H1 (cell line): ENCODE measurements around the gene L3MBTL1. TPM values are rescaled to one million over a fixed set of nuclear protein-coding genes. Genes with fewer than 3 reads are reported as not detected.

Experiments
- CTCF ChIA-PET: fragments of 300-600 bp; sonication (Branson Sonifier 250); formaldehyde crosslinking; loops from one replicate; lab custom pipeline; 2021; ENCODE audit not compliant: partially characterized antibody; lab: Charles Lee
- POLR2A ChIA-PET: fragments of 300-600 bp; sonication (Branson Sonifier 250); formaldehyde crosslinking; loops from one replicate; lab custom pipeline; 2021; ENCODE audit warnings: inconsistent platforms; ENCODE audit not compliant: partially characterized antibody; lab: Charles Lee
- DNase-seq, 2 experiments: peaks; one replicate each; pipeline versions ENCODE4 v3.0.0 to v3.0.0-alpha.2; 2010 to 2022; ENCODE audit warnings: low spot score in 2 of 2, low read depth in 1 of 2, mixed read lengths in 1 of 2
- FAIRE-seq: peaks from 2 replicates; lab custom pipeline; 2011; peaks lifted over from hg19 to GRCh38; lab: Jason Lieb, UNC
- H2AFZ ChIP-seq: 2 replicates; pipeline ENCODE4 v1.8.1; 2012; ENCODE audit warnings: low read length, inconsistent platforms
- H2AK5ac ChIP-seq: 2 replicates; pipeline ENCODE4 v1.6.1; 2013; ENCODE audit warnings: low read depth, low read length
- H2BK120ac ChIP-seq: replicated peaks from 2 replicates; pipeline ENCODE3; 2013; ENCODE audit warnings: low read depth, low read length, inconsistent platforms
- H2BK12ac ChIP-seq: 2 replicates; pipeline ENCODE4 v1.6.1; 2013; ENCODE audit warnings: low read depth, low read length
- H2BK15ac ChIP-seq: 2 replicates; pipeline ENCODE4 v1.6.1; 2013; ENCODE audit warnings: low read length
- H2BK20ac ChIP-seq: 2 replicates; pipeline ENCODE4 v1.6.1; 2013; ENCODE audit warnings: low read length
- H2BK5ac ChIP-seq: 2 replicates; pipeline ENCODE4 v1.6.1; 2013; ENCODE audit warnings: low read depth, low read length
- H3K14ac ChIP-seq: 2 replicates; pipeline ENCODE4 v1.6.1; 2013; ENCODE audit warnings: inconsistent platforms; ENCODE audit not compliant: insufficient read length
- H3K18ac ChIP-seq: 2 replicates; pipeline ENCODE4 v1.6.1; 2013; ENCODE audit warnings: low read length; ENCODE audit errors: extremely low read depth
- H3K23ac ChIP-seq: 2 replicates; pipeline ENCODE4 v1.6.1; 2013; ENCODE audit warnings: inconsistent platforms; ENCODE audit not compliant: insufficient read length
- H3K23me2 ChIP-seq: 2 replicates; pipeline ENCODE4 v1.6.1; 2013; ENCODE audit warnings: low read depth, low read length
- H3K27ac ChIP-seq: 2 replicates; pipeline ENCODE4 v1.6.1; 2011; ENCODE audit warnings: low read depth, low read length, inconsistent platforms
- H3K27me3 ChIP-seq, 4 experiments: replicated peaks in 1 of 4; 1 replicate in 1 of 4; 2 replicates in 3 of 4; pipeline versions ENCODE4 v1.6.1 to v1.8.1; 2011 to 2013; ENCODE audit warnings: low read length in 3 of 4, mild to moderate bottlenecking in 3 of 4, inconsistent platforms in 2 of 4, mixed read lengths in 2 of 4, moderate library complexity in 1 of 4; ENCODE audit not compliant: control insufficient read depth in 3 of 4, insufficient read depth in 3 of 4; ENCODE audit errors: extremely low read depth in 1 of 4
- H3K36me3 ChIP-seq, 4 experiments: 2 replicates each; pipeline versions ENCODE4 v1.6.1 to v1.8.1; 2011 to 2013; ENCODE audit warnings: mild to moderate bottlenecking in 4 of 4, low read length in 3 of 4, moderate library complexity in 2 of 4, control low read depth in 1 of 4, inconsistent platforms in 1 of 4; ENCODE audit not compliant: insufficient read depth in 4 of 4, control insufficient read depth in 2 of 4
- H3K4ac ChIP-seq: replicated peaks from 2 replicates; pipeline ENCODE3; 2013; ENCODE audit warnings: low read length, low read depth, mixed read lengths, inconsistent platforms; ENCODE audit not compliant: insufficient read length
- H3K4me1 ChIP-seq, 4 experiments: replicated peaks in 1 of 4; 1 replicate in 1 of 4; 2 replicates in 3 of 4; pipeline versions ENCODE4 v1.6.1 to v1.8.1; 2011 to 2013; ENCODE audit warnings: low read length in 3 of 4, inconsistent platforms in 2 of 4, mixed read lengths in 1 of 4; ENCODE audit not compliant: insufficient read depth in 4 of 4, control insufficient read depth in 3 of 4
- H3K4me2 ChIP-seq, 2 experiments: 2 replicates each; pipeline versions ENCODE4 v1.6.1 to v1.8.1; 2011 to 2013; ENCODE audit warnings: low read depth in 2 of 2, low read length in 2 of 2, control low read depth in 1 of 2, inconsistent platforms in 1 of 2, mild to moderate bottlenecking in 1 of 2; ENCODE audit not compliant: insufficient read depth in 1 of 2
- H3K4me3 ChIP-seq, 4 experiments: fragments of 200-600, 300-600 bp in 1 of 4; sonication (generic), shearing (Covaris generic), sonication (Bioruptor Twin) in 1 of 4; 2 replicates each; pipeline versions ENCODE4 v1.5.1 to v1.8.1; 2011 to 2016; ENCODE audit warnings: low read length in 4 of 4, low read depth in 3 of 4, control low read depth in 2 of 4, inconsistent platforms in 2 of 4, mild to moderate bottlenecking in 2 of 4, mixed read lengths in 1 of 4, moderate library complexity in 1 of 4; ENCODE audit not compliant: insufficient read depth in 2 of 4; ENCODE audit errors: extremely low read depth in 1 of 4
- H3K56ac ChIP-seq: replicated peaks from 2 replicates; pipeline ENCODE3; 2013; ENCODE audit warnings: low read depth, mild to moderate bottlenecking, mixed read lengths, low read length, inconsistent platforms; ENCODE audit not compliant: insufficient read length
- H3K79me1 ChIP-seq: 2 replicates; pipeline ENCODE4 v1.6.1; 2013; ENCODE audit warnings: low read depth, low read length, control low read depth
- H3K79me2 ChIP-seq, 2 experiments: 2 replicates each; pipeline versions ENCODE4 v1.6.1 to v1.8.1; 2012 to 2013; ENCODE audit warnings: low read length in 2 of 2, mild to moderate bottlenecking in 2 of 2, inconsistent platforms in 1 of 2; ENCODE audit not compliant: insufficient read depth in 2 of 2, control insufficient read depth in 1 of 2
- H3K9ac ChIP-seq, 4 experiments: replicated peaks in 1 of 4; 1 replicate in 1 of 4; 2 replicates in 3 of 4; pipeline versions ENCODE4 v1.6.1 to v1.8.1; 2011 to 2013; ENCODE audit warnings: low read depth in 3 of 4, low read length in 3 of 4, control low read depth in 2 of 4, mild to moderate bottlenecking in 2 of 4, moderate library complexity in 2 of 4, inconsistent platforms in 1 of 4; ENCODE audit errors: extremely low read depth in 1 of 4
- H3K9me3 ChIP-seq, 2 experiments: 2 replicates each; pipeline versions ENCODE4 v1.6.1 to v1.8.1; 2012 to 2013; ENCODE audit warnings: mild to moderate bottlenecking in 2 of 2, moderate library complexity in 2 of 2, control low read depth in 1 of 2, inconsistent platforms in 1 of 2, low read depth in 1 of 2, low read length in 1 of 2, mixed read lengths in 1 of 2; ENCODE audit not compliant: insufficient read depth in 2 of 2
- H4K20me1 ChIP-seq, 2 experiments: replicated peaks in 1 of 2; 2 replicates each; pipeline versions ENCODE3 to v1.8.1; 2011 to 2013; ENCODE audit warnings: inconsistent platforms in 2 of 2, low read length in 2 of 2, mild to moderate bottlenecking in 1 of 2; ENCODE audit not compliant: insufficient read depth in 2 of 2, control insufficient read depth in 1 of 2
- H4K5ac ChIP-seq: 2 replicates; pipeline ENCODE4 v1.6.1; 2013; ENCODE audit warnings: low read length, low read depth, mixed read lengths, inconsistent platforms; ENCODE audit not compliant: insufficient read length
- H4K8ac ChIP-seq: 2 replicates; pipeline ENCODE4 v1.8.0; 2013; ENCODE audit warnings: mild to moderate bottlenecking, moderate library complexity, low read length, inconsistent platforms; ENCODE audit not compliant: insufficient read depth; ENCODE audit errors: extremely low read depth
- H4K91ac ChIP-seq: replicated peaks from 2 replicates; pipeline ENCODE3; 2013; ENCODE audit warnings: low read length, mixed read lengths, inconsistent platforms; ENCODE audit not compliant: insufficient read length
- BCL11A ChIP-seq, 2 experiments: IDR thresholded peaks; one replicate each; pipeline ENCODE4 v1.6.1; 2011; ENCODE audit warnings: low read depth in 2 of 2, low read length in 2 of 2, mild to moderate bottlenecking in 2 of 2
- CBX5 ChIP-seq: fragments of 300-800, 300-1000 bp; sonication (generic); IDR thresholded peaks from 2 replicates; pipeline ENCODE4 v1.7.1; 2016; ENCODE audit warnings: antibody characterized with exemption, low read length, low read depth
- EZH2 ChIP-seq: fragments of 200-600 bp; sonication (generic); IDR thresholded peaks from 2 replicates; pipeline ENCODE4 v1.7.1; 2012; ENCODE audit warnings: low read depth, mild to moderate bottlenecking, moderate library complexity, low read length, inconsistent platforms; ENCODE audit not compliant: severe bottlenecking
- GTF2F1 ChIP-seq: IDR thresholded peaks from 2 replicates; pipeline ENCODE4 v1.6.1; 2012; ENCODE audit warnings: low read depth, low read length, improper control_type of control experiment, borderline replicate concordance
- KDM4A ChIP-seq: IDR thresholded peaks from one replicate; pipeline ENCODE4 v1.7.1; 2012; ENCODE audit warnings: low read depth, mild to moderate bottlenecking, moderate library complexity, low read length, inconsistent platforms; ENCODE audit not compliant: severe bottlenecking
- POLR2A ChIP-seq, 2 experiments: IDR thresholded peaks; 1 replicate in 1 of 2; 2 replicates in 1 of 2; pipeline ENCODE4 v1.6.1; 2011; ENCODE audit warnings: low read depth in 2 of 2, low read length in 2 of 2, mild to moderate bottlenecking in 2 of 2; ENCODE audit errors: control extremely low read depth in 1 of 2
- POLR2AphosphoS5 ChIP-seq: IDR thresholded peaks from 2 replicates; pipeline ENCODE4 v1.6.1; 2011; ENCODE audit warnings: low read depth, low read length
- RXRA ChIP-seq: IDR thresholded peaks from 2 replicates; pipeline ENCODE4 v1.6.1; 2011; ENCODE audit warnings: low read depth, mild to moderate bottlenecking, low read length, moderate library complexity; ENCODE audit not compliant: insufficient read depth
- SIN3A ChIP-seq, 2 experiments: IDR thresholded peaks in 1 of 2; conservative IDR thresholded peaks in 1 of 2; 2 replicates each; pipeline ENCODE4 v1.6.1; 2011 to 2012; ENCODE audit warnings: low read length in 2 of 2, improper control_type of control experiment in 1 of 2, low read depth in 1 of 2, mild to moderate bottlenecking in 1 of 2
- SRF ChIP-seq: IDR thresholded peaks from 2 replicates; pipeline ENCODE4 v1.6.1; 2011; ENCODE audit warnings: mild to moderate bottlenecking, low read depth, low read length, moderate library complexity
- TCF12 ChIP-seq: IDR thresholded peaks from 2 replicates; pipeline ENCODE4 v1.6.1; 2011; ENCODE audit warnings: low read depth, mild to moderate bottlenecking, low read length
- ZNF274 ChIP-seq: IDR thresholded peaks from 2 replicates; pipeline ENCODE4 v1.7.0; 2012; ENCODE audit warnings: low read length, borderline replicate concordance; ENCODE audit errors: extremely low read depth
- WGBS, 2 experiments: shearing (Covaris generic) in 1 of 2; methylation state at CpG; one replicate each; pipeline versions ENCODE4 v1.1.6 to v1.1.7; 2013 to 2015; ENCODE audit warnings: low lambda C conversion rate in 2 of 2, mixed read lengths in 2 of 2, inconsistent platforms in 1 of 2, low coverage in 1 of 2, missing lambda C conversion rate in 1 of 2; ENCODE audit not compliant: insufficient replicate concordance in 2 of 2, insufficient coverage in 1 of 2, insufficient read length in 1 of 2; ENCODE audit errors: extremely low coverage in 1 of 2, missing lambda C conversion rate in 1 of 2; 5-methylcytosine and 5-hydroxymethylcytosine counted together
- polyA plus RNA-seq, 7 experiments: library from polyadenylated mRNA; depleted of rRNA in 3 of 7; stranded (reverse) in 5 of 7; unstranded in 2 of 7; fragments of >200 nt in 5 of 7; fragments of 200-250 nt in 2 of 7; gene quantifications; 1 replicate in 5 of 7; 2 replicates in 1 of 7; 4 replicates in 1 of 7; pipeline versions ENCODE4 v1.2.1 to v1.2.3, GENCODE V29; 2011 to 2013; ENCODE audit warnings: missing spikeins in 2 of 7, mixed read lengths in 2 of 7
- total RNA-seq: library from RNA; stranded (reverse); fragmentation: NEBNext Ultra II Directional; extraction: Animal tissue kit (Norgen Biotek cat#: 25700); gene quantifications from 2 replicates; pipeline ENCODE4 v1.2.1, GENCODE V29; 2021

The L3MBTL1 gene
- total and polyA plus RNA-seq, 2 of the 8 experiments (the other 6 are each of a cell fraction or from before 2014, with no cell fraction given): 11.9 to 17.0 TPM

GRCh38 chr20:43461894-43462659 is 45.4 kb upstream of the L3MBTL1 start:
- Histone ChIP-seq H3K14ac (no peak overlapping the region), H3K36me3 (peaks cover 24 to 73% (median 57%) of the 10 kb centered on the region in 4 experiments), H3K9ac (no peak overlapping the region), H3K18ac (no peak overlapping the region), H3K79me1 (peaks cover 2% of the 10 kb centered on the region; the same call in 1 of the 2 replicates), H3K56ac (no peak overlapping the region), H3K23ac (no peak overlapping the region), H3K4ac (no peak overlapping the region), H3K23me2 (peaks cover 3% of the 10 kb centered on the region; the same call in 1 of the 2 replicates), H4K20me1 (peaks cover 2 to 3% of the 10 kb centered on the region in 2 experiments), H2AK5ac (no peak overlapping the region), H3K4me1 (peaks cover 0 to 4% (median 0%) of the 10 kb centered on the region in 4 experiments; a peak in 2 of 7 replicates), H4K5ac (no peak overlapping the region), H3K4me2 (no peak overlapping the region), H3K9me3 (no peaks in the 10 kb centered on the region), H2AFZ (no peak overlapping the region), H2BK20ac (no peak overlapping the region), H4K91ac (no peak overlapping the region), H2BK12ac (no peak overlapping the region), H2BK5ac (no peak overlapping the region), H3K27ac (no peak overlapping the region), H4K8ac (no peak overlapping the region), H3K27me3 (no peaks in the 10 kb centered on the region), H3K79me2 (peaks cover 10 to 41% of the 10 kb centered on the region in 2 experiments), H2BK15ac (no peak overlapping the region), H3K4me3 (no peak overlapping the region), H2BK120ac (no peak overlapping the region)
- ChIA-PET CTCF (interaction anchor here (0.6 to 1.8 kb wide), 4 partner anchors 13 to 76 kb away, joined by 3 to 4 read pairs (median 3); no protein-coding TSS in a partner anchor), POLR2A (interaction anchor here (0.7 to 2.8 kb wide), 14 partner anchors 10 to 273 kb away, joined by 3 to 14 read pairs (median 6); partner anchors contain the start of genes IFT52 and L3MBTL1)
- FAIRE-seq: no peak
- WGBS, 2 experiments: 94% methylated on average over 3 of the region's 3 CpGs; no CpG with 5 or more reads in 1 of the 2 experiments
- no peak for DNase-seq
- no peak for TF ChIP-seq GTF2F1
- no peak for TF ChIP-seq KDM4A
- no peak for TF ChIP-seq SRF
- TF ChIP-seq SIN3A (conservative IDR thresholded peaks at IDR 0.05 in 1 of 2, IDR thresholded peaks at IDR 0.05 in 1 of 2; ENCODE audit: low read depth in 1 of 2, low read length in 2 of 2): no peak
- TF ChIP-seq CBX5: no peak
- no peak for TF ChIP-seq ZNF274
- peak; percentile 85; the same call in 1 of the 2 replicates for TF ChIP-seq POLR2AphosphoS5
- no peak for TF ChIP-seq RXRA
- no peak for TF ChIP-seq EZH2
- no peak for TF ChIP-seq BCL11A (IDR thresholded peaks at IDR 0.05; ENCODE audit: low read depth in 2 of 2, low read length in 2 of 2)
- TF ChIP-seq POLR2A (IDR thresholded peaks at IDR 0.05; ENCODE audit: control extremely low read depth in 1 of 2, low read depth in 2 of 2, low read length in 2 of 2): peak in 1 of 2 experiments; percentile 25
- no peak for TF ChIP-seq TCF12
